Cardiac septum (tissue), 1 donor: ENCODE measurements around the gene BICD2. TPM values are rescaled to one million over a fixed set of nuclear protein-coding genes. Genes with fewer than 3 reads are reported as not detected.

Experiments
- total RNA-seq: library from RNA; stranded (reverse); fragmentation: NEBNext Ultra II Directional; extraction: Animal tissue kit (Norgen Biotek cat#: 25700); gene quantifications from one replicate; pipeline ENCODE4 v1.2.1, GENCODE V29; 2021
- donor health status: DM: no; HTN: no; CAD: no.

Gene BICD2
- total RNA-seq, 1 donor from 2014 or later, result 39.5 TPM

Other genes with a start within 250 kb of the BICD2 start
- gene ECM2, start 228.8 kb downstream of the BICD2 start, total RNA-seq, result 8.0 TPM
- 13.1 TPM for gene IPPK, start 94.7 kb downstream of the BICD2 start, total RNA-seq
- 7.7 TPM for gene ZNF484, start 113.2 kb upstream of the BICD2 start, total RNA-seq
- gene FGD3, start 182.7 kb upstream of the BICD2 start, total RNA-seq, result 2.6 TPM